Measurements from ENCODE around the gene MITF. TPM values are rescaled to one million over a fixed set of nuclear protein-coding genes. Genes with fewer than 3 reads are reported as not detected.

The MITF gene
- total RNA-seq, 2 donors from 2014 or later, result 0.28 TPM; not detected in 1

- H3K36me3 Mint-ChIP-seq, result no peaks in the 10 kb centered on the region
- H3K27me3 Mint-ChIP-seq, result no peaks in the 10 kb centered on the region
- DNase-seq (ENCODE audit: low spot score) (no peak), ATAC-seq (no peak)
- H3K4me1 Mint-ChIP-seq (ENCODE audit: low read depth in 2 of 2), result no peaks in the 10 kb centered on the region
- H3K4me3 Mint-ChIP-seq, result no peak overlapping the region
- H3K27ac Mint-ChIP-seq, result no peak overlapping the region
- H3K9me3 Mint-ChIP-seq, result peaks cover 3% of the 10 kb centered on the region
Measured at GRCh38 chr3:69930564-69930963, 191.3 kb downstream of the MITF start.

GRCh38 chr3:69932087-69932486 lies 192.8 kb downstream of the MITF start:
- no peak overlapping the region for H3K27ac Mint-ChIP-seq
- no peaks in the 10 kb centered on the region for H3K36me3 Mint-ChIP-seq
- DNase-seq (ENCODE audit: low spot score), result no peak
- no peaks in the 10 kb centered on the region for H3K4me1 Mint-ChIP-seq (ENCODE audit: low read depth in 2 of 2)
- no peaks in the 10 kb centered on the region for H3K27me3 Mint-ChIP-seq
- ATAC-seq, result no peak
- no peaks in the 10 kb centered on the region for H3K9me3 Mint-ChIP-seq
- no peak overlapping the region for H3K4me3 Mint-ChIP-seq

DNA sequence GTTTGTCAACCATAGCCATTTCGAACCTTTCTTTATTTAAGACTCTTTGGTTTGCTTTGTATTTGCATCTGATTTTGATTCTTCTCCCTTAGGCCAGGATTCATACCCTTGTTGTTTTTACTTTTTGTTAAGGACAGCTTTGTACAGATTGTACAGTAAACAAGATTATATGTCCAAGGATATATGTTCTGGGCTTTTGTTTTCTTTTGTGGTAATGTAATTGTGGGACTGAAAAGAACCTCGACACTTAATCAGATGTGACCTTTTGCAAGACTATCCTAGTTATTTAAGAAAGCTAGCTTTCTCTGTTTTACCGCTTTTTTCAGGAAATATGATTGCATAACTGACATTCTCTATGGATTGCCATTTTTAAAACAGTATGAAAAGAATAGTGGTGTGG lies 193.2 kb downstream of the MITF start:
- no peaks in the 10 kb centered on the region for H3K36me3 Mint-ChIP-seq
- ATAC-seq (no peak), DNase-seq (ENCODE audit: low spot score) (no peak)
- no peaks in the 10 kb centered on the region for H3K4me1 Mint-ChIP-seq (ENCODE audit: low read depth in 2 of 2)
- H3K27ac Mint-ChIP-seq, result no peak overlapping the region
- H3K4me3 Mint-ChIP-seq, result no peak overlapping the region
- no peaks in the 10 kb centered on the region for H3K27me3 Mint-ChIP-seq
- H3K9me3 Mint-ChIP-seq, result no peaks in the 10 kb centered on the region

- Mint-ChIP-seq H3K4me3 (no peak overlapping the region), H3K27ac (no peak overlapping the region), H3K4me1 (ENCODE audit: low read depth in 2 of 2) (no peaks in the 10 kb centered on the region), H3K9me3 (no peaks in the 10 kb centered on the region), H3K27me3 (no peaks in the 10 kb centered on the region), H3K36me3 (no peaks in the 10 kb centered on the region)
- ATAC-seq (no peak), DNase-seq (ENCODE audit: low spot score) (no peak)
Measured at GRCh38 chr3:69934398-69934797, 195.1 kb downstream of the MITF start.

GRCh38 chr3:69936266-69936665 lies 197.0 kb downstream of the MITF start:
- no peak for ATAC-seq
- no peaks in the 10 kb centered on the region for H3K27me3 Mint-ChIP-seq
- no peaks in the 10 kb centered on the region for H3K4me1 Mint-ChIP-seq (ENCODE audit: low read depth in 2 of 2)
- no peaks in the 10 kb centered on the region for H3K9me3 Mint-ChIP-seq
- no peaks in the 10 kb centered on the region for H3K36me3 Mint-ChIP-seq
- no peak overlapping the region for H3K27ac Mint-ChIP-seq
- no peak for DNase-seq (ENCODE audit: low spot score)
- no peak overlapping the region for H3K4me3 Mint-ChIP-seq

- ATAC-seq (no peak), DNase-seq (ENCODE audit: low spot score) (no peak)
- no peaks in the 10 kb centered on the region for H3K4me1 Mint-ChIP-seq (ENCODE audit: low read depth in 2 of 2)
- H3K27me3 Mint-ChIP-seq, result no peaks in the 10 kb centered on the region
- H3K9me3 Mint-ChIP-seq, result no peaks in the 10 kb centered on the region
- H3K36me3 Mint-ChIP-seq, result no peaks in the 10 kb centered on the region
- H3K27ac Mint-ChIP-seq, result no peak overlapping the region
- H3K4me3 Mint-ChIP-seq, result no peak overlapping the region
Measured at GRCh38 chr3:69938061-69938460, 198.8 kb downstream of the MITF start.

DNA sequence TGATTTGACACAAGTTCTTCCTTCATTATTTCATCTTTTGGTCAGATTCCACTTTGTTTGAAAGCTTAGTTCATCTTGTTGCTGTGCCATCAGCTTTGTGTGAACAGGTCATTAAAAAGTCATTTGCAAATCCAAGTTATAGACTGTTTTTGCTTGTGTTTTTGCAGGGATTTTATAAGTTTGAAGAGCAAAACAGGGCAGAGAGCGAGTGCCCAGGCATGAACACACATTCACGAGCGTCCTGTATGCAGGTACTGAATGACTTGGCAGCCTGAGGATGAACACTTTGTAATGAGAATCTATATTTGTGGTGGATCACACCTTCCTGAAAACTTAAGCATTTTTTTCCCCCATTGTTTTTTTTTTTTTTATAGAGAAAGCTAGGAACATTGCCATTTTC lies 199.7 kb downstream of the MITF start:
- Mint-ChIP-seq H3K4me1 (ENCODE audit: low read depth in 2 of 2) (no peaks in the 10 kb centered on the region), H3K9me3 (no peaks in the 10 kb centered on the region)

DNA sequence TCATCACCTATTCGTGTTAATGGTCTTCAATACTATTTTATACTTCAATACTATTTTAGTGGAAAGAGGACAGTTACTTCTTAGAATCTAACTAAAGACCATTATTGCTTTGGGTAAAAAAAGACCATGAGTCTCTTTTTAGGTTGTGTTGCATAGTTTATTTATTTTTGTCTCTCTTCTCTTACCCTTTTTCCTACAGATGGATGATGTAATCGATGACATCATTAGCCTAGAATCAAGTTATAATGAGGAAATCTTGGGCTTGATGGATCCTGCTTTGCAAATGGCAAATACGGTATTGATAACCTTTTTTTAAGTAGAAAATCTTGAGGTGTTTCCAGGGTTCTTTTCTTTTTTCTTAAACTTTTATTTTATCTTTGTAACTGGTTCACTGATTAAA lies 201.8 kb downstream of the MITF start:
- no peak for DNase-seq (ENCODE audit: low spot score)
- ATAC-seq, result no peak
- H3K4me3 Mint-ChIP-seq, result no peak overlapping the region
- H3K4me1 Mint-ChIP-seq (ENCODE audit: low read depth in 2 of 2), result no peaks in the 10 kb centered on the region
- H3K27me3 Mint-ChIP-seq, result no peaks in the 10 kb centered on the region
- H3K9me3 Mint-ChIP-seq, result no peaks in the 10 kb centered on the region
- H3K27ac Mint-ChIP-seq, result no peak overlapping the region
- H3K36me3 Mint-ChIP-seq, result no peaks in the 10 kb centered on the region

More for the DNA sequence above, 199.7 kb downstream of the MITF start:
- ATAC-seq, result no peak
- Mint-ChIP-seq H3K36me3 (no peaks in the 10 kb centered on the region), H3K27me3 (no peaks in the 10 kb centered on the region), H3K27ac (no peak overlapping the region), H3K4me3 (no peak overlapping the region)
- DNase-seq (ENCODE audit: low spot score), result no peak

DNA sequence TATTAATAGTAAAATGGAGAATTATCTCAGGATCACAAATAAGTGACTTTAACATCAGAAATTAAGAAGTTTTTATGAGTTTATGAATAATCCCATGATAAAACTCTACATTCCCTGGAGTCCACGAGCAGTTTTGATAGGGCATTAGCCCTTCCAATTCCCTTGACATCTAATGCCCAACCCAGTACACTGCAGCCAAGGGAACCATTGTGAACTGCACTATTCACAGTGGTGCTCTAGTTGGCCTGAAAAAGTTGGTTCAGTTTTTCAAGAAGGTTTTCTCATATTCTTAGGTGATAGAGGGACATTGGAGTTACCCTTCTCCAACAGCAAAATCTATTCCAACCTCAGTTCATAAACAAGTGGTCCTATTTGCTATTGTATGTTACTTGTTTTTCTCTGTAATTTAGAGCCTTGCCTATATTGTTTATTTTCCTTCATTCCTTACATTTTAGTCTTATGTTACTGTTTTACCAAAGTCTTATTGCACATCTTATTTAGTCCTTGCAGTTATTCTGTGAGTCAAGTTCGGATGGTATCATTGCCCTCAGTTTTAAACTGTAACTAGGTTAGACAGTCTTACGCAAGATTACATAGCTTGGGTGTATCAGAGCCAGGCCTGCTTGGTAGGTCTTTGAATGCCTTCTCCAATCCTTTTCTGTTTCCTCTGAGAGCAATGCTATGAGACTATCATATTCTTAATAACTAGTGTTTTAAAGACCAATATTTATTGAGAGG lies 202.3 kb downstream of the MITF start:
- no peaks in the 10 kb centered on the region for H3K27me3 Mint-ChIP-seq
- H3K27ac Mint-ChIP-seq, result no peak overlapping the region
- H3K4me3 Mint-ChIP-seq, result no peak overlapping the region
- DNase-seq (ENCODE audit: low spot score) (no peak), ATAC-seq (no peak)
- H3K4me1 Mint-ChIP-seq (ENCODE audit: low read depth in 2 of 2), result no peaks in the 10 kb centered on the region
- H3K36me3 Mint-ChIP-seq, result no peaks in the 10 kb centered on the region
- H3K9me3 Mint-ChIP-seq, result no peaks in the 10 kb centered on the region

DNA sequence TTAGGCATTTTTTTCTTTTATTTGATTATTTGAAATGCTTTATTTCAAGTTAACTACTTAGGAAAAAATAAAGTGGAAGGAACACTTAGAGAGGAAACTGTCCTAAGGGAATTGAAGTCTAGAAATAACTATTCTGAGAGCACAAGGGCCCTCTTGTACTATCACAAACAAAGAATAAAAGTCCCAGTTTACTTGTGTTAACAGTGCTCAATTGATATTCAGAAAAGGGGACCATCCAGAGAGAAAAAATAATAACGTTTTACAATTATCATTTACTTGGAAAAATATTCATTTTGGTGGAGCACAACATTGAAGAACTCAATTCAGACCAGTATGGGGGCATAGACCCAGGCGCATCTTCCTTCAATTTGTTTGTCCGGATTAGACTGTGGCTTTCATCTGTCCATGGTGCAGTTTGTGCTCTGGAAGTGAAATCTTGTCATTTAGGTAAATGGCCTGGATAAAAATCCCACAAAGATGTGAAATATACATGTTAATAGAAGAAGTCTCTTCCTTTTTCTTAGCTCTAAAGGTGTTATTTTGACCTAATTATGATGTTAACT lies 205.7 kb downstream of the MITF start:
- Mint-ChIP-seq H3K4me3 (no peak overlapping the region), H3K9me3 (no peaks in the 10 kb centered on the region), H3K4me1 (ENCODE audit: low read depth in 2 of 2) (no peaks in the 10 kb centered on the region), H3K27ac (no peak overlapping the region), H3K36me3 (no peaks in the 10 kb centered on the region), H3K27me3 (no peaks in the 10 kb centered on the region)
- ATAC-seq, result no peak
- DNase-seq (ENCODE audit: low spot score), result no peak

DNA sequence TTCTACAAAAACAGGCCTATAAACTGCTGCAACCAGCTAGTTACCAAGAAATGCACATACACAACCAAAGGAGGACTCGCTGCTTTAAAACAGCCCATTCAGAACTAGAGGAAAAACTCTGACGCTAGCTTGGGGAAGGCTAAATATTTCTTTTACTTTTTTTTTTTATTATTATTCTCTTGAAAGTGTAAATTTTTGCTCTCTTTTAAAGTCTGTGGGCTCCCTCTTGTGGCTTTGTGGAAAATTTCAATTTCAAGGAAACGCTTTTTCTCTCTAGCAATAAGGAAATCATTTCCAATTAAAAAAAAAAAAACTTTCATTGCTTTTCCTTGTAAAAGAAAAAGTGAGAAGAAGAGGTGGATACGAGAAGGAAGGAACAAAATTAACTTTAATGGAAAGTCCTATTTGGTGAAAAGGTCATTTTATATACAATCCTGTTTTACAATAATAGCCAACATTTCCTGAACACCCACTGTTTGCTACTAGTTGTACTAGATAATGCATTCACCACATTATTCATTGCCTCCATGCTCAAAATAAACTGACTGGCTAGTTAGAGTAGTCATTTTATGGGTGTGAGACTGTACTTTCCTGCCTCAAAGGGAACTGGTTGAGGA lies 209.1 kb downstream of the MITF start:
- no peak overlapping the region for H3K27ac Mint-ChIP-seq
- no peaks in the 10 kb centered on the region for H3K36me3 Mint-ChIP-seq
- ATAC-seq (no peak), DNase-seq (ENCODE audit: low spot score) (no peak)
- H3K4me1 Mint-ChIP-seq (ENCODE audit: low read depth in 2 of 2), result no peaks in the 10 kb centered on the region
- H3K4me3 Mint-ChIP-seq, result no peak overlapping the region
- no peaks in the 10 kb centered on the region for H3K27me3 Mint-ChIP-seq
- H3K9me3 Mint-ChIP-seq, result no peaks in the 10 kb centered on the region

- Mint-ChIP-seq H3K9me3 (no peaks in the 10 kb centered on the region), H3K4me3 (no peak overlapping the region), H3K27ac (no peak overlapping the region), H3K27me3 (no peaks in the 10 kb centered on the region), H3K4me1 (ENCODE audit: low read depth in 2 of 2) (no peaks in the 10 kb centered on the region), H3K36me3 (no peaks in the 10 kb centered on the region)
- ATAC-seq (no peak), DNase-seq (ENCODE audit: low spot score) (no peak)
Measured at GRCh38 chr3:69951616-69952015, 212.4 kb downstream of the MITF start.

GRCh38 chr3:69959581-69959980 lies 220.3 kb downstream of the MITF start:
- ATAC-seq (no peak), DNase-seq (ENCODE audit: low spot score) (no peak)
- Mint-ChIP-seq H3K36me3 (no peaks in the 10 kb centered on the region), H3K27me3 (no peaks in the 10 kb centered on the region), H3K4me3 (no peak overlapping the region), H3K9me3 (no peaks in the 10 kb centered on the region), H3K27ac (no peak overlapping the region), H3K4me1 (ENCODE audit: low read depth in 2 of 2) (no peaks in the 10 kb centered on the region)

GRCh38 chr3:69961706-69962439 lies 222.6 kb downstream of the MITF start:
- DNase-seq (ENCODE audit: low spot score) (no peak), ATAC-seq (no peak)
- Mint-ChIP-seq H3K27me3 (no peaks in the 10 kb centered on the region), H3K9me3 (no peaks in the 10 kb centered on the region), H3K36me3 (no peaks in the 10 kb centered on the region), H3K4me3 (no peak overlapping the region), H3K27ac (no peak overlapping the region), H3K4me1 (ENCODE audit: low read depth in 2 of 2) (no peaks in the 10 kb centered on the region)
